Osteocyte (in vitro differentiated cells): ENCODE results near the gene IL1A. TPM values are rescaled to one million over a fixed set of nuclear protein-coding genes. Genes with fewer than 3 reads are reported as not detected.

Experiments used
- DNase-seq: peaks from one replicate; pipeline ENCODE4 v3.0.0; 2021; ENCODE audit warnings: mixed read lengths; ENCODE audit not compliant: unreplicated experiment; ENCODE audit errors: extremely low spot score
- H3K27ac Mint-ChIP-seq: one replicate; pipeline ENCODE4 v1.8.0; 2021; ENCODE audit warnings: mild to moderate bottlenecking, mixed read lengths; ENCODE audit not compliant: unreplicated experiment
- H3K27me3 Mint-ChIP-seq: one replicate; pipeline ENCODE4 v1.8.0; 2021; ENCODE audit warnings: mixed read lengths; ENCODE audit not compliant: unreplicated experiment
- H3K36me3 Mint-ChIP-seq: one replicate; pipeline ENCODE4 v1.8.0; 2021; ENCODE audit warnings: mixed read lengths; ENCODE audit not compliant: unreplicated experiment
- H3K4me1 Mint-ChIP-seq: one replicate; pipeline ENCODE4 v1.8.0; 2021; ENCODE audit warnings: mixed read lengths; ENCODE audit not compliant: unreplicated experiment
- H3K4me3 Mint-ChIP-seq: one replicate; pipeline ENCODE4 v1.8.0; 2021; ENCODE audit warnings: mild to moderate bottlenecking, moderate library complexity, mixed read lengths; ENCODE audit not compliant: unreplicated experiment
- H3K9me3 Mint-ChIP-seq: one replicate; pipeline ENCODE4 v1.8.0; 2021; ENCODE audit warnings: mixed read lengths; ENCODE audit not compliant: unreplicated experiment
- total RNA-seq: library from RNA; stranded (reverse); gene quantifications from 2 replicates; pipeline ENCODE4 v1.2.1, GENCODE V29; 2021
- TF ChIP-seq, protein P1 (sequence below): fragments of 200-600 bp; sonication (generic); IDR thresholded peaks from 2 replicates; pipeline ENCODE4 v1.5.0; 2021; ENCODE audit warnings: antibody characterized with exemption, mild to moderate bottlenecking, moderate library complexity

IL1A gene
- total RNA-seq, 1 donor from 2014 or later = not detected

DNA sequence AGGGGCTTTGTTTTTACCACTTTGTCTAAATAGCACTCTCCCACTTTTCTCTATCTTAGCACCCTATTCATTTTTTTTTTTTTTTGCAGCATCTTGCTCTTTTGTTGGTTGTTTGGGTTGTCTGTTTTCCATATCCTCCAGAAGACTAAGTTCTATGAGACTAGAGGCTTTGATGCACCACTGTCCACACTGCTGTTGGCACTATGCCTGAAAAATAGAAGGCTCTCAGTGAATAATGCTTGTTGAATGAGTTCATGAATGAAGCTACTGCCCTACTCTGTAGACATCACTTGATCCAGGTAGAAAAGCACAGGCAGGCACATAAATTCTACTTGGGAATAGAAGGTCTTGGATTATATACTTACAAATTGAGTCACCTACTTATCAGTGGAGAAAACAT lies 7.3 kb downstream of the IL1A start:
- Mint-ChIP-seq H3K4me1 (no peaks in the 10 kb centered on the region), H3K9me3 (no peaks in the 10 kb centered on the region), H3K27ac (no peak overlapping the region), H3K36me3 (no peaks in the 10 kb centered on the region), H3K4me3 (no peak overlapping the region), H3K27me3 (no peaks in the 10 kb centered on the region)
- TF ChIP-seq, protein P1, sequence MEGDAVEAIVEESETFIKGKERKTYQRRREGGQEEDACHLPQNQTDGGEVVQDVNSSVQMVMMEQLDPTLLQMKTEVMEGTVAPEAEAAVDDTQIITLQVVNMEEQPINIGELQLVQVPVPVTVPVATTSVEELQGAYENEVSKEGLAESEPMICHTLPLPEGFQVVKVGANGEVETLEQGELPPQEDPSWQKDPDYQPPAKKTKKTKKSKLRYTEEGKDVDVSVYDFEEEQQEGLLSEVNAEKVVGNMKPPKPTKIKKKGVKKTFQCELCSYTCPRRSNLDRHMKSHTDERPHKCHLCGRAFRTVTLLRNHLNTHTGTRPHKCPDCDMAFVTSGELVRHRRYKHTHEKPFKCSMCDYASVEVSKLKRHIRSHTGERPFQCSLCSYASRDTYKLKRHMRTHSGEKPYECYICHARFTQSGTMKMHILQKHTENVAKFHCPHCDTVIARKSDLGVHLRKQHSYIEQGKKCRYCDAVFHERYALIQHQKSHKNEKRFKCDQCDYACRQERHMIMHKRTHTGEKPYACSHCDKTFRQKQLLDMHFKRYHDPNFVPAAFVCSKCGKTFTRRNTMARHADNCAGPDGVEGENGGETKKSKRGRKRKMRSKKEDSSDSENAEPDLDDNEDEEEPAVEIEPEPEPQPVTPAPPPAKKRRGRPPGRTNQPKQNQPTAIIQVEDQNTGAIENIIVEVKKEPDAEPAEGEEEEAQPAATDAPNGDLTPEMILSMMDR = no peak
- DNase-seq = no peak

DNA sequence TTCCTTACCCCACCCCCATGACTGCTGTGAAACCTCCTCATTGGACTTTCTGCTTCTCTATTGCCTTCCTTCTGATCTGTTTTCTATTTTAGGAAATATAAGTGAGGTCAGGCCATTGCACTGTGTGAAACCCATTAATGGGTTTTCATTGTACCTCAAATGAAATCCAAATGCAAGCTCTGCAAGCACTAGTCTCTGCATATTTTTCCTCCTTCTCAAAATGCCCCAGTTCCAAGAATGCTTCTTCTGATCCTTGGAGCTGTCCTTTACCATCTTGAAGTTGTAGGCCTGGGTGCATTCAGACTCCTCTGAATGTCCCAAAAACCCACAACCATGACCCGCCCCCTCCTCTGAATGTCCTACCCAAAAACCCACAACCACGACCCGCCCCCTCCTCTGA lies 8.2 kb downstream of the IL1A start:
- Mint-ChIP-seq H3K27me3 (no peaks in the 10 kb centered on the region), H3K4me3 (no peak overlapping the region), H3K36me3 (no peaks in the 10 kb centered on the region), H3K9me3 (no peaks in the 10 kb centered on the region), H3K27ac (no peak overlapping the region), H3K4me1 (no peaks in the 10 kb centered on the region)
- DNase-seq = no peak
- TF ChIP-seq, protein P1 = no peak

DNA sequence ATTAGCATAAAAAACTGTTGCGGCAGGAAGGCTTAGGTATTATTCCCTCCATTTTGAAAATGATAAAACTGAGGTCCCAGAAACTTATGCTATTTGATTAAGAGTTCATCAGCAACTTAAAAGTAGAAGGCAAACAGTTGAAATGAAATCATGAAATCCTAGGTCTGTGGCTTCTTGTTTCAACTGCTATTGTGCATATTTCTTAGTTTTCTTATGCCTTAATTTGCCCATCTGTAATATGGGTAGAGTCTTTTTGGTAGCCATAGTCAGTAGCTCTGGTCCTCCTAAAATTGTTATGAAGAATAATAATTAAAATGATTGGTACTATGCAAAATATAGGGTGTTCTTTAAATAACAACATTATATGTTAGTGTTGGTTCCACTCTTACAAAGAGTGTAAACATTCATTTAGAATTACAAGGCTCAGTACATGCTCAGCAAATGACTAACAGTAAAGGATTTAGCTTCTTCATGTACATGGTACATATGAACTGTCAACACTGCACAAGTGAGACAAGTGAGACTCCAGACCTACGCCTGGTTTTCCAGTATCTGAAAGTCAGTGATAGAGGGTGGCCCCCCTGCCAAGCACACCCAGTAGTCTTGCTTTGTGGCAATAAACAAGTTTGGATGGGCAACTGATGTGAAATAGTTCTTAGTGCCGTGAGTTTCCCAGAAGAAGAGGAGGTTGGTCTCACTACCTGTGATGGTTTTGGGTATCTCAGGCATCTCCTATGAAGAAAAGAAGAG lies 9.6 kb downstream of the IL1A start:
- TF ChIP-seq, protein P1 = no peak
- Mint-ChIP-seq H3K4me1 (no peaks in the 10 kb centered on the region), H3K27ac (no peak overlapping the region), H3K9me3 (no peaks in the 10 kb centered on the region), H3K4me3 (no peak overlapping the region), H3K36me3 (no peaks in the 10 kb centered on the region), H3K27me3 (no peaks in the 10 kb centered on the region)
- DNase-seq = no peak

DNA sequence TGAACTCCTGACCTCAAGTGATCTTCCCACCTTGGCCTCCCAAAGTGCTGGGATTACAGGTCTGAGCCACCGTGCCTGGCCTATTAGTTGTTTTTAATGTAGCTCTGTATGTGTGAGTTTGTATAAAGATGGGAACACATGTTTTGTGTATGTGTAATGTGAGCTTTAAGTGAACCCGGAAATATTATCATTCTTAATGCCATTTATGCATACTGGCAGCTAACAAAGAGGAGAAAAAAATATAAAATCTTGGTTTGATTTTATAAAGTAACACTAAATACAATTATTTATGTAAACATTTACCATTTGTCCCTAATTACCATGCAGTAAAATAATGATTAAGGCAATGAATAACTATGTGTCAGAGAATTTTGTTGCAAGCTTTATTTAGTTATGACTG lies 10.7 kb downstream of the IL1A start:
- no peak for DNase-seq
- Mint-ChIP-seq H3K27me3 (no peaks in the 10 kb centered on the region), H3K27ac (no peak overlapping the region), H3K4me3 (no peak overlapping the region), H3K36me3 (no peaks in the 10 kb centered on the region), H3K9me3 (no peaks in the 10 kb centered on the region), H3K4me1 (no peaks in the 10 kb centered on the region)
- TF ChIP-seq, protein P1 = no peak

DNA sequence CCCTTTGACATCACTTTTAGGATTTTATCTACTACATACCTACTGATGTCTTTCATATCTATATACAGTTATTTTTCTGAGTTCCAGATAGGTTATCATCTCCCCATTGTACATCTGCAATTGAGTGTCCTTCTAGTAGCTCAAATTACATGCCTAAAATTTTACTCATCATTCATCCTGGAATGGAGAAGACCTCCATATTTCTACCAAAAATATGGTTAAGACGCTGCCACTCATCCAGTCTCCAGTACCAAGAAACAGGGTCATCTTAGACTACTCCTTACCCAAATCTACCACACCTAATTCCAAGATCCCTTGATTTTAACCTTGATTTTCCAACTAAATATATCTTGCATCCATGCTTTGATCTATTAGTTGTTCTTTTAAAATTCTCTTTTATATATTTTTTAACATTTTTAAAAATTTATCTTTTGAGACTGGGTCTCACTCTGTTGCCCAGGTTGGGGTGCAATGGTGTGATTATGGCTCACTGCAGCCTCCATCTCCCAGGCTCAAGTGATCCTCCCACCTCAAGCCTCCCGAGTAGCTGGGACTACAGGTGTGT lies 11.3 kb downstream of the IL1A start:
- Mint-ChIP-seq H3K27ac (no peak overlapping the region), H3K4me3 (no peak overlapping the region), H3K9me3 (no peaks in the 10 kb centered on the region), H3K27me3 (no peaks in the 10 kb centered on the region), H3K4me1 (peaks cover 2% of the 10 kb centered on the region), H3K36me3 (no peaks in the 10 kb centered on the region)
- DNase-seq = no peak
- TF ChIP-seq, protein P1 = no peak
